IMR-90 (cell line): ENCODE measurements around the gene CCDC146.
"Not testable (repeated sequence)": the region's sequence is repeated elsewhere in the genome, so short reads cannot be mapped to it uniquely, and the experiment has no call there.

Experiments
- BHLHE40 ChIP-seq: fragments of 150-350 bp; IDR thresholded peaks from 2 replicates; pipeline ENCODE4 v1.6.1; 2016; ENCODE audit warnings: mild to moderate bottlenecking, low read depth, low read length
- CEBPB ChIP-seq: IDR thresholded peaks from 2 replicates; pipeline ENCODE4 v1.6.1; 2012; ENCODE audit warnings: low read depth, low read length, improper control_type of control experiment
- CTCF ChIP-seq: conservative IDR thresholded peaks from 2 replicates; pipeline ENCODE4 v1.5.1; 2012; ENCODE audit warnings: mild to moderate bottlenecking, low read depth, low read length, improper control_type of control experiment
- MXI1 ChIP-seq: IDR thresholded peaks from 2 replicates; pipeline ENCODE4 v1.6.1; 2012; ENCODE audit warnings: low read depth, mild to moderate bottlenecking, low read length, moderate library complexity, borderline replicate concordance
- POLR2A ChIP-seq: IDR thresholded peaks from 2 replicates; pipeline ENCODE4 v1.6.1; 2012; ENCODE audit warnings: mild to moderate bottlenecking, low read depth, low read length
- RFX5 ChIP-seq: IDR thresholded peaks from 2 replicates; pipeline ENCODE4 v1.8.0; 2012; ENCODE audit warnings: low read depth, mild to moderate bottlenecking, low read length, moderate library complexity

GRCh38 chr7:77128582-77129410, 6.4 kb downstream of the CCDC146 start:
- TF ChIP-seq BHLHE40, CTCF, POLR2A, RFX5, MXI1, CEBPB: not testable (repeated sequence)
